ENCODE measurements around the gene LRRC31.

DNA sequence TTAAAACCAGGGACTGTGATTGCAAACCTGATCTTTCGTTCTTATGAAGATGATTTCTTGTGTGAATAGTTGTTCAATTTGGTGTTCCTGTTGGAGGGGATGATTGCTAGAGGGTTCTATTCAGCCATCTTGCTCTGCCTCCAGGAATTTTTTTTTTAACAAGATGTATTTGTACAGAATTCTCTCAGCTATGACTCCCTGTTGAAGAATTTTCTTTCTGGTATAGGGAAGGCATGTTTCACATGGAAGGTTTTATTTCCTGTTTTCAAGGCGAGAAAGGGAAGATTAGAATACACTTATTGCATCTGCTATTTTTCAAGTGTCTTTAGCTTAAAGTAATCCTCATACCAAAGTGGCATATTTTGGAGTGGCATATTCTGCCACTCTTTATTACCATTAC, 51.4 kb downstream of the LRRC31 start:
- TF ChIP-seq ATAD3A (CRISPR knock-in tag; IDR thresholded peaks at IDR 0.05) (no peak), SP5 (CRISPR knock-in tag; IDR thresholded peaks at IDR 0.05; ENCODE audit: borderline replicate concordance, low read depth) (no peak)
- TF ChIP-seq, protein P1, sequence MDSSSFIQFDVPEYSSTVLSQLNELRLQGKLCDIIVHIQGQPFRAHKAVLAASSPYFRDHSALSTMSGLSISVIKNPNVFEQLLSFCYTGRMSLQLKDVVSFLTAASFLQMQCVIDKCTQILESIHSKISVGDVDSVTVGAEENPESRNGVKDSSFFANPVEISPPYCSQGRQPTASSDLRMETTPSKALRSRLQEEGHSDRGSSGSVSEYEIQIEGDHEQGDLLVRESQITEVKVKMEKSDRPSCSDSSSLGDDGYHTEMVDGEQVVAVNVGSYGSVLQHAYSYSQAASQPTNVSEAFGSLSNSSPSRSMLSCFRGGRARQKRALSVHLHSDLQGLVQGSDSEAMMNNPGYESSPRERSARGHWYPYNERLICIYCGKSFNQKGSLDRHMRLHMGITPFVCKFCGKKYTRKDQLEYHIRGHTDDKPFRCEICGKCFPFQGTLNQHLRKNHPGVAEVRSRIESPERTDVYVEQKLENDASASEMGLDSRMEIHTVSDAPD (CRISPR knock-in tag; IDR thresholded peaks at IDR 0.05), result no peak
